PFSK-1 (cell line): ENCODE measurements around the gene CCDC15.

Source experiments
- POLR2AphosphoS5 ChIP-seq: IDR thresholded peaks from 2 replicates; pipeline ENCODE4 v1.6.1; 2012; ENCODE audit warnings: low read depth, mild to moderate bottlenecking, control low read depth, low read length, moderate library complexity
- SIN3A ChIP-seq: IDR thresholded peaks from 2 replicates; pipeline ENCODE4 v1.6.1; 2012; ENCODE audit warnings: mild to moderate bottlenecking, low read length, moderate library complexity, borderline replicate concordance; ENCODE audit not compliant: insufficient read depth
- TAF1 ChIP-seq: IDR thresholded peaks from 2 replicates; pipeline ENCODE4 v1.6.1; 2012; ENCODE audit warnings: low read length, control low read depth, borderline replicate concordance; ENCODE audit not compliant: insufficient read depth
- TF ChIP-seq, protein P1 (sequence below), 2 experiments: IDR thresholded peaks; 2 replicates each; pipeline versions ENCODE4 v1.6.1 to v1.8.0; 2011 to 2012; ENCODE audit warnings: low read depth in 2 of 2, low read length in 2 of 2, control low read depth in 1 of 2, inconsistent platforms in 1 of 2, mild to moderate bottlenecking in 1 of 2, moderate library complexity in 1 of 2; ENCODE audit not compliant: insufficient read depth in 1 of 2

DNA sequence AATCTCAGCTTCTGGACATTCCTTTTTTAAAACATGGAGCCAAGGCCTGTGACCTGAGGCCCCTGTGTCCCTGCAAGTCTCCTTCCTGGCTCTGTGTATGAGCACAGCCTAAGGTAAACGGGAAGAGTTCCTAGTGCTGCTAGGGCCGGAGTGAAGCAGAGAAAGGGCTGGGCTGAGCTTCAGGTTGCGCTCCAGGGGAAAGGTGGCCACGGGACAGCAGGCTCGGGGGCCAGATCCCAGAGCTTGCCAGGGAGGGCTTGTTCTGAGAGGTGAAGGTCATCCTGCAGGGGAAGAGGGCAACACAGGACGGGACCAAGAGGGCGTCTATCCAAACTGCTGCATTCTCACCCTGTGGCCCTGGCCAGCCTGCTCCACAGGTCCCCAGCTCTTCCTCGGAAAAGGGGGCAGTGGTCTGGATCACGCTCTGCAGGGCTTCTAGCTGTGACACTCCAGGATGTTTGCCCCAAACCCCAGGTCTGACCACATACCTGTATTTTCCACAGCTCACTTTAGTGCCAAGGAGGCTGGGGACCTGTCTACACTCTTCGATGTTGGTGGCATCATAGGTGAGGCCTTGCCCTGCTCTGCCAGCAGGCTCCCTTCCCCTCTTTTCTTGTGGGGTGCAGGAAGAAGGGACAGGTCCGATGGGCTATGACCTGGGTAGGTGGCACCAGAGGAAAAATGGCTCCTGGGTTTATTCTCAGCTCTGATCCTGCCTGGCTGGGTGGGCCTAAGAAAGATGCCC lies 129.5 kb downstream of the CCDC15 start:
- TF ChIP-seq POLR2AphosphoS5 (no peak), TAF1 (no peak), SIN3A (no peak)
- TF ChIP-seq, protein P1, sequence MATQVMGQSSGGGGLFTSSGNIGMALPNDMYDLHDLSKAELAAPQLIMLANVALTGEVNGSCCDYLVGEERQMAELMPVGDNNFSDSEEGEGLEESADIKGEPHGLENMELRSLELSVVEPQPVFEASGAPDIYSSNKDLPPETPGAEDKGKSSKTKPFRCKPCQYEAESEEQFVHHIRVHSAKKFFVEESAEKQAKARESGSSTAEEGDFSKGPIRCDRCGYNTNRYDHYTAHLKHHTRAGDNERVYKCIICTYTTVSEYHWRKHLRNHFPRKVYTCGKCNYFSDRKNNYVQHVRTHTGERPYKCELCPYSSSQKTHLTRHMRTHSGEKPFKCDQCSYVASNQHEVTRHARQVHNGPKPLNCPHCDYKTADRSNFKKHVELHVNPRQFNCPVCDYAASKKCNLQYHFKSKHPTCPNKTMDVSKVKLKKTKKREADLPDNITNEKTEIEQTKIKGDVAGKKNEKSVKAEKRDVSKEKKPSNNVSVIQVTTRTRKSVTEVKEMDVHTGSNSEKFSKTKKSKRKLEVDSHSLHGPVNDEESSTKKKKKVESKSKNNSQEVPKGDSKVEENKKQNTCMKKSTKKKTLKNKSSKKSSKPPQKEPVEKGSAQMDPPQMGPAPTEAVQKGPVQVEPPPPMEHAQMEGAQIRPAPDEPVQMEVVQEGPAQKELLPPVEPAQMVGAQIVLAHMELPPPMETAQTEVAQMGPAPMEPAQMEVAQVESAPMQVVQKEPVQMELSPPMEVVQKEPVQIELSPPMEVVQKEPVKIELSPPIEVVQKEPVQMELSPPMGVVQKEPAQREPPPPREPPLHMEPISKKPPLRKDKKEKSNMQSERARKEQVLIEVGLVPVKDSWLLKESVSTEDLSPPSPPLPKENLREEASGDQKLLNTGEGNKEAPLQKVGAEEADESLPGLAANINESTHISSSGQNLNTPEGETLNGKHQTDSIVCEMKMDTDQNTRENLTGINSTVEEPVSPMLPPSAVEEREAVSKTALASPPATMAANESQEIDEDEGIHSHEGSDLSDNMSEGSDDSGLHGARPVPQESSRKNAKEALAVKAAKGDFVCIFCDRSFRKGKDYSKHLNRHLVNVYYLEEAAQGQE (IDR thresholded peaks at IDR 0.05; ENCODE audit: insufficient read depth in 1 of 2, low read depth in 2 of 2, low read length in 2 of 2), result no peak
